ENCODE results near the gene KYAT1. TPM values are rescaled to one million over a fixed set of nuclear protein-coding genes. Genes with fewer than 3 reads are reported as not detected.

Gene KYAT1
- polyA plus RNA-seq, 3 donors: 15.9 to 35.5 (median 29.4) TPM

Other genes starting within 250 kb of the KYAT1 start
- 10 to 100 TPM; 78.6 to 91.0 (median 86.0) TPM for gene DYNC2I2, start 225.1 kb downstream of the KYAT1 start, polyA plus RNA-seq (ENCODE audit: insufficient read length in 3 of 3)
- gene SET, start 192.7 kb downstream of the KYAT1 start, polyA plus RNA-seq (ENCODE audit: insufficient read length in 3 of 3): 100 to 1,000 TPM; 571 to 647 (median 631) TPM
- 10 to 100 TPM; 13.0 to 14.9 (median 13.7) TPM for gene PKN3, start 179.4 kb downstream of the KYAT1 start, polyA plus RNA-seq (ENCODE audit: insufficient read length in 3 of 3)
- gene ZDHHC12, start 157.8 kb downstream of the KYAT1 start, polyA plus RNA-seq (ENCODE audit: insufficient read length in 3 of 3): 10 to 100 TPM; 21.3 to 24.7 (median 23.4) TPM
- 10 to 100 TPM; 35.5 to 43.2 (median 38.9) TPM for gene ZER1, start 110.0 kb downstream of the KYAT1 start, polyA plus RNA-seq (ENCODE audit: insufficient read length in 3 of 3)
- gene TBC1D13, start 94.7 kb downstream of the KYAT1 start, polyA plus RNA-seq (ENCODE audit: insufficient read length in 3 of 3): 10 to 100 TPM; 40.1 to 45.5 (median 41.6) TPM
- 10 to 100 TPM in 2 of 3 donors, 1 to 10 TPM in 1; 8.8 to 17.0 (median 15.2) TPM for gene ENDOG, start 63.5 kb downstream of the KYAT1 start, polyA plus RNA-seq (ENCODE audit: insufficient read length in 3 of 3)
- 10 to 100 TPM; 43.6 to 59.1 (median 43.6) TPM for gene SPOUT1, start 52.2 kb downstream of the KYAT1 start, polyA plus RNA-seq (ENCODE audit: insufficient read length in 3 of 3)
- 10 to 100 TPM; 27.9 to 36.2 (median 34.7) TPM for gene LRRC8A, start 183 bp upstream of the KYAT1 start, polyA plus RNA-seq (ENCODE audit: insufficient read length in 3 of 3)
- 10 to 100 TPM; 58.7 to 69.0 (median 63.6) TPM for gene PHYHD1, start 39.0 kb upstream of the KYAT1 start, polyA plus RNA-seq (ENCODE audit: insufficient read length in 3 of 3)
- 10 to 100 TPM; 17.8 to 19.8 (median 19.1) TPM for gene DOLK, start 65.7 kb upstream of the KYAT1 start, polyA plus RNA-seq (ENCODE audit: insufficient read length in 3 of 3)
- 10 to 100 TPM; 43.7 to 61.3 (median 60.5) TPM for gene NUP188, start 65.7 kb upstream of the KYAT1 start, polyA plus RNA-seq (ENCODE audit: insufficient read length in 3 of 3)
- 100 to 1,000 TPM; 128 to 158 (median 141) TPM for gene SH3GLB2, start 146.4 kb upstream of the KYAT1 start, polyA plus RNA-seq (ENCODE audit: insufficient read length in 3 of 3)
- 10 to 100 TPM; 22.9 to 33.4 (median 25.1) TPM for gene MIGA2, start 154.7 kb upstream of the KYAT1 start, polyA plus RNA-seq (ENCODE audit: insufficient read length in 3 of 3)
- gene DOLPP1, start 199.2 kb upstream of the KYAT1 start, polyA plus RNA-seq (ENCODE audit: insufficient read length in 3 of 3): 10 to 100 TPM; 18.2 to 23.3 (median 23.0) TPM
- 10 to 100 TPM; 48.3 to 57.5 (median 53.9) TPM for gene CRAT, start 228.8 kb upstream of the KYAT1 start, polyA plus RNA-seq (ENCODE audit: insufficient read length in 3 of 3)
- gene PTPA, start 229.5 kb upstream of the KYAT1 start, polyA plus RNA-seq (ENCODE audit: insufficient read length in 3 of 3): 100 to 1,000 TPM; 118 to 133 (median 129) TPM

Data from renal pelvis (tissue), 3 donors.